GM12891 (cell line): ENCODE results near the gene NFKB1.

ENCODE experiments used
- PAX5 ChIP-seq: IDR thresholded peaks from 2 replicates; pipeline ENCODE4 v1.6.1; 2011; ENCODE audit warnings: low read length, moderate library complexity, mild to moderate bottlenecking; ENCODE audit not compliant: insufficient read depth, severe bottlenecking
- POLR2A ChIP-seq: IDR thresholded peaks from 2 replicates; pipeline ENCODE4 v1.6.1; 2011; ENCODE audit warnings: low read depth, low read length, control low read depth
- POLR2AphosphoS5 ChIP-seq: IDR thresholded peaks from 2 replicates; pipeline ENCODE4 v1.6.1; 2011; ENCODE audit warnings: low read depth, low read length, control low read depth
- SPI1 ChIP-seq: IDR thresholded peaks from 2 replicates; pipeline ENCODE4 v1.6.1; 2011; ENCODE audit warnings: low read depth, low read length, control low read depth
- TAF1 ChIP-seq: IDR thresholded peaks from 2 replicates; pipeline ENCODE4 v1.6.1; 2011; ENCODE audit warnings: low read depth, low read length, control low read depth

DNA sequence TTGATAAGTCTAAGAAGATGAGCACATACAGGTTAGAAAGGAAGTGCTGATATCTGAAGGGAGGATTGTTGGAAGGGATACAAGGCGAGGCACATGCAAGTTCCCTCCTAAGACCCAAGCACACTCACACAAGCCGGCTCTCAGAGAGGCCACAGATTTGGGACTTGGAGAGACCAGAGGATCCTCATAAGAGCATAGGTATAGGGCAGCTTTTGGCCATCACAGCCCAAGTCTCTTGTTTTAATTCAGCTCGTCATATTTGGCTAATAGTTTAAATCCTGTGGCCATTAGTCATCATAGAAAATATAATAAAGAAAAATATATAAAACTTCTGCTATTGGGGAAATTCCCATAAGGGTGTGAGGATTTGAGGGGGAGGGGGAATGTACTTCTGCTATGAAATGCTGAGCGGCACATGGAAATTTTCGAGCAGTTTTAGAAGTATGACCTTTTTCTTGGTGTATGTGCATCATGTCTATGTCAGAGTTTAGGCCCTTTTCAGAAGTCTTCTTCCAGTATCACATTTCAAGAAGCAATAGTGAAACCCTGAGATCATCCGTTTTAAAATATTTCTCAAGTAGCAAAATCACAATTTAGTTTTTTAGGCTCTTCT, 97.7 kb downstream of the NFKB1 start:
- no peak for TF ChIP-seq POLR2A
- no peak for TF ChIP-seq POLR2AphosphoS5
- no peak for TF ChIP-seq PAX5
- no peak for TF ChIP-seq TAF1
- TF ChIP-seq SPI1, result no peak
